Suprapubic skin (tissue), 4 donors: Measurements from ENCODE around the gene C3orf52. TPM values are rescaled to one million over a fixed set of nuclear protein-coding genes. Genes with fewer than 3 reads are reported as not detected.

Source experiments
- DNase-seq, 2 donors: peaks; one replicate each; pipeline ENCODE4 v3.0.0-alpha.2; 2019; ENCODE audit warnings: low spot score in 2 of 2
- H3K27ac ChIP-seq: fragments of 200-600 bp; sonication (generic); one replicate; pipeline ENCODE4 v1.5.1; 2019
- H3K27me3 ChIP-seq: fragments of 200-600 bp; sonication (generic); one replicate; pipeline ENCODE4 v1.5.1; 2019
- H3K36me3 ChIP-seq: fragments of 200-600 bp; sonication (generic); one replicate; pipeline ENCODE4 v1.5.1; 2019
- H3K4me1 ChIP-seq: fragments of 200-600 bp; sonication (generic); one replicate; pipeline ENCODE4 v1.5.1; 2019
- H3K4me3 ChIP-seq: fragments of 200-600 bp; sonication (generic); one replicate; pipeline ENCODE4 v1.5.1; 2019; ENCODE audit warnings: mild to moderate bottlenecking
- H3K9me3 ChIP-seq: fragments of 200-600 bp; sonication (generic); one replicate; pipeline ENCODE4 v1.5.1; 2019
- CTCF ChIP-seq, 2 donors: fragments of 200-600 bp in 1 of 2; fragments of 450-650 bp in 1 of 2; sonication (generic) in 1 of 2; IDR thresholded peaks; one replicate each; pipeline ENCODE4 v1.5.1; 2016 to 2019; ENCODE audit warnings: antibody characterized with exemption in 2 of 2, mild to moderate bottlenecking in 1 of 2, moderate library complexity in 1 of 2
- EP300 ChIP-seq: sonication (generic); formaldehyde crosslinking; IDR thresholded peaks from one replicate; pipeline ENCODE4 v1.6.1; 2017; ENCODE audit warnings: antibody characterized with exemption
- POLR2A ChIP-seq, 2 donors: fragments of 450-650 bp; IDR thresholded peaks; one replicate each; pipeline ENCODE4 v1.6.1; 2017; ENCODE audit warnings: antibody characterized with exemption in 2 of 2, mild to moderate bottlenecking in 2 of 2, moderate library complexity in 2 of 2
- POLR2AphosphoS5 ChIP-seq, 3 donors: sonication (generic); formaldehyde crosslinking; IDR thresholded peaks; one replicate each; pipeline ENCODE4 v1.6.1; 2017; ENCODE audit warnings: antibody characterized with exemption in 3 of 3
- WGBS: methylation state at CpG from one replicate; pipeline ENCODE4 v1.1.5; 2018; 5-methylcytosine and 5-hydroxymethylcytosine counted together
- total RNA-seq, 4 donors: library from RNA; depleted of rRNA; stranded (reverse); fragments of >200 nt; gene quantifications; one replicate each; pipeline ENCODE4 v1.1.0, GENCODE V29; 2016

Gene C3orf52
- total RNA-seq, 4 donors from 2014 or later = 78.8 to 183 (median 96.7) TPM

GRCh38 chr3:112131111-112131510 lies 44.9 kb downstream of the C3orf52 start:
- DNase-seq = no peak
- Histone ChIP-seq H3K27ac (no peak overlapping the region), H3K9me3 (no peaks in the 10 kb centered on the region), H3K4me1 (peaks cover 21% of the 10 kb centered on the region), H3K36me3 (no peaks in the 10 kb centered on the region), H3K27me3 (no peaks in the 10 kb centered on the region), H3K4me3 (no peak overlapping the region)
- TF ChIP-seq POLR2A (IDR thresholded peaks at IDR 0.05) = no peak
- no peak for TF ChIP-seq EP300
- TF ChIP-seq CTCF (IDR thresholded peaks at IDR 0.05) = no peak
- TF ChIP-seq POLR2AphosphoS5 (IDR thresholded peaks at IDR 0.05) = no peak
- WGBS = 98% methylated on average over 3 of the region's 3 CpGs

DNA sequence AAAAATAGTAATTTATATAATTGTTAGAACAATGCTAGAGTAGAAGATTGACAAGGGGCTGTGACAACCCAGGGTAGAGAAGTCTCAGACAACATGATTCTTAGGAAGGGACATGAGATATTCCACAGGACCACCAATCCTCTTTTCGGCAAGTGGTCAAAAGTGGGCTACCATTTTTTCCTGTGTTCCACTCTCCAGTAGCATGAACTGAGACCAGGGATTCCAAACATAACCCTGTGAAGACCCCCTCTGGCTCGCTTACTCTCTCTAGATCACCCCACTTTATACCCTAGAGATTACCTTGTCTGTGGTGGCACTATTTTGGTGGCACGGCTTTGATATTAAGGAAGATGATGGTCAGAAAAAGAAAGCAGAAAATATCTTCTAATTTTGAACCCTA lies 45.9 kb downstream of the C3orf52 start:
- 90% methylated on average over 3 of the region's 3 CpGs for WGBS
- Histone ChIP-seq H3K27ac (no peak overlapping the region), H3K36me3 (no peaks in the 10 kb centered on the region), H3K9me3 (no peaks in the 10 kb centered on the region), H3K4me3 (no peak overlapping the region), H3K27me3 (no peaks in the 10 kb centered on the region), H3K4me1 (peaks cover 12% of the 10 kb centered on the region)
- TF ChIP-seq EP300 (no peak), POLR2AphosphoS5 (IDR thresholded peaks at IDR 0.05) (no peak), CTCF (IDR thresholded peaks at IDR 0.05) (no peak), POLR2A (IDR thresholded peaks at IDR 0.05) (no peak)
- DNase-seq = no peak

DNA sequence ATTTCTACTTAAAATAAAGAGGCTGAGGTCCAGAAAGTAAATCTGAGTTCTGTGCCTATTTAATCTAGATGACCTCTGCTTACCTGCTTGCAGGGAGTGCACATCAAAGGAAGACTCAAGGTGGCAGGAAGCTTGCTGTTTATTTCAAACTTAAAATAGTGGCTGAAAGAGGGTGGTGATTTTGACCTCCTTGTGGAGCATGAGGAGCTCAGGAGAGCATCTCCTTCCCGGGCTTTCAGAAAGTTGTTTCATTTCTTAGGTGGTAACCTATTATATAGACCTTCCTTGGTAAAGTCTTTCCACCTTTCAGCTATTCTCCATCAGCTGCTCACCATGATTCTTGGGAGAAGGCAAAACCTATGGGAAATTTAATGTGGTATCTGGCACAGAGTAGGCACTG lies 46.4 kb downstream of the C3orf52 start:
- Histone ChIP-seq H3K36me3 (no peaks in the 10 kb centered on the region), H3K27ac (no peak overlapping the region), H3K9me3 (no peaks in the 10 kb centered on the region), H3K27me3 (no peaks in the 10 kb centered on the region), H3K4me1 (peaks cover 12% of the 10 kb centered on the region), H3K4me3 (peak overlapping the region; percentile 2)
- TF ChIP-seq CTCF (IDR thresholded peaks at IDR 0.05) (no peak), EP300 (no peak), POLR2A (IDR thresholded peaks at IDR 0.05) (no peak), POLR2AphosphoS5 (IDR thresholded peaks at IDR 0.05) (no peak)
- DNase-seq = no peak
- 80% methylated on average over 1 of the region's 1 CpG for WGBS

DNA sequence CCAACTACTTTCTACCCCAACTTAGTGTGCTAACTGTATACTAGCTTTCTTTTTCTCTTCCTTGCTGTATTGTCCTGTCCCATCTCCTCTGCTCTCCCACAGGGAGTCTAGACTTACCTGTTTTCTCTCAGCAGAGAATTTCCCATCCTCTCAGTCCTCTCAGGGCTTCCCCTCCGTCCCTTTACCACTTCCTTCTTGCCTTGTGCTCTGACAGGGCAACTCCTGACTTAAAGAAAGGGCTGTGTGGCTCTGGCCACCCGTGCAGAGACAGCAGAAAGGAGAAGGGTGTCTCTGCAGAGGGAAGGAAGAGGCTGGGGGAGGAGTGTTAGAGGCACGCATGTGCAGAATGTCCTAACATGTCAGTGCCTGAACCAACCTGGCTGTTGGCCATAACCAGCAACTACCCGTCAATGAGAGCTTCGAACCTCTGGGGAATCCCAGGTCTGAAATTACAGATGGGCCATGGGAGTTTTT lies 46.8 kb downstream of the C3orf52 start, which contains the start of gene GCSAM:
GCSAM (minus strand) TSS at position 274 of the 474 bp plus-strand sequence; CDS start at position 146, 128 bp downstream.
- Histone ChIP-seq H3K4me3 (peak within 1 kb of the TSS; percentile 2), H3K27ac (no peak within 1 kb of the TSS)
- DNase-seq = no peak

GRCh38 chr3:112133626-112134334 lies 47.6 kb downstream of the C3orf52 start:
- no peak for TF ChIP-seq POLR2A (IDR thresholded peaks at IDR 0.05)
- TF ChIP-seq EP300 = no peak
- no peak for TF ChIP-seq POLR2AphosphoS5 (IDR thresholded peaks at IDR 0.05)
- TF ChIP-seq CTCF (IDR thresholded peaks at IDR 0.05) = no peak
- no peaks in the 10 kb centered on the region for H3K36me3 ChIP-seq
- H3K27me3 ChIP-seq = no peaks in the 10 kb centered on the region
- no peaks in the 10 kb centered on the region for H3K9me3 ChIP-seq
- no peak overlapping the region for H3K27ac ChIP-seq
- DNase-seq = no peak
- WGBS = 89% methylated on average over 5 of the region's 5 CpGs
- H3K4me1 ChIP-seq = peaks cover 6% of the 10 kb centered on the region
- H3K4me3 ChIP-seq = no peak overlapping the region

More for the DNA sequence above, 46.8 kb downstream of the C3orf52 start, which contains the start of gene GCSAM:
- H3K27me3 ChIP-seq = no peaks in the 10 kb centered on the region
- no peaks in the 10 kb centered on the region for H3K36me3 ChIP-seq
- H3K9me3 ChIP-seq = no peaks in the 10 kb centered on the region
- no peak for TF ChIP-seq POLR2AphosphoS5 (IDR thresholded peaks at IDR 0.05)
- no peak for TF ChIP-seq POLR2A (IDR thresholded peaks at IDR 0.05)
- no peak for TF ChIP-seq EP300
- 33% methylated on average over 5 of the region's 5 CpGs for WGBS
- H3K4me1 ChIP-seq = peaks cover 8% of the 10 kb centered on the region
